Measurements from ENCODE around the gene C2CD4A. TPM values are rescaled to one million over a fixed set of nuclear protein-coding genes. Genes with fewer than 3 reads are reported as not detected.

C2CD4A gene
- total RNA-seq, 3 donors from 2014 or later (not counting 1 experiment from before 2014, with no cell fraction given), result not detected

DNA sequence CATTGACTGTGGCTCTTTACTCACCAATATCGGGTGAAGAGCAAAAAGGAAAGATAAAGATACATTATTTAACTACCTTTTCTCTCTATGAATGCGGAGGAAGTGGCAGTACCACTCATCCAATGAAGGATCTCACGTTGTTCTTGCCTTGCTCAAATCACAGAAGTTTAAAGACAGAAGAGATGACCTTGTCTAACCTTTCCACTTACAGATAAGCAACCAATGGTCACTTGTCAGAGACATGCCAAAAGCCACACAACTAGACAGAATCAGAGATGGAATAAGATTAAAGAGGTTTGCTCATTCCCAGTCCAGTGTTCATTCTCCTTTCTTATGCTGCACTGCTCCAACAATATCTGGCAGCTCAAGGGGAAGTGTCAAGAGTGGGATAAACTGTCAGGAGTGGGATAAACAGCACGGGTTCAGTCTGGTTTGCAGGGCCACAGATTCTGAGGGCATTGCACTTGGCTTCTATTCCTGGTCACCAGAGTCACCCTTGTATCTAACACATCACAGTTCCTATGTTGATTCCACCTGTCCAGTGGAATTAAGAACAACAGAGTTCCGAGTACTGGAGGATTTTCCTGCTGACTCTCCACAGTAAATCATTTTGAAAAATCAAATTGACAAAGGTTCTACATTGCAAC, 13.2 kb upstream of the C2CD4A start:
- Mint-ChIP-seq H3K27me3 (ENCODE audit: low read depth in 2 of 2) (no peaks in the 10 kb centered on the region), H3K36me3 (no peaks in the 10 kb centered on the region), H3K4me3 (no peak overlapping the region), H3K4me1 (peaks cover 60 to 64% of the 10 kb centered on the region in 2 donors), H3K9me3 (no peaks in the 10 kb centered on the region), H3K27ac (peak overlapping the region; percentile 62 to 82)
- intact Hi-C loops (cut with micrococcal nuclease), result no loop called here
- Histone ChIP-seq H3K9me3 (ENCODE audit: control insufficient read depth, insufficient read depth, low read length) (no peaks in the 10 kb centered on the region), H3K27me3 (ENCODE audit: control insufficient read depth, insufficient read depth, low read length) (no peaks in the 10 kb centered on the region), H3K27ac (ENCODE audit: low read length) (no peak overlapping the region), H3K4me1 (ENCODE audit: control insufficient read depth, insufficient read depth, low read length) (peaks cover 1% of the 10 kb centered on the region), H3K4me3 (ENCODE audit: low read length) (no peak overlapping the region), H3K36me3 (ENCODE audit: control insufficient read depth, insufficient read depth, low read length) (no peaks in the 10 kb centered on the region)
- ATAC-seq (no peak), DNase-seq (no peak)
- WGBS (ENCODE audit: insufficient coverage), result 84% methylated on average over 5 of the region's 5 CpGs
- TF ChIP-seq, protein P1, sequence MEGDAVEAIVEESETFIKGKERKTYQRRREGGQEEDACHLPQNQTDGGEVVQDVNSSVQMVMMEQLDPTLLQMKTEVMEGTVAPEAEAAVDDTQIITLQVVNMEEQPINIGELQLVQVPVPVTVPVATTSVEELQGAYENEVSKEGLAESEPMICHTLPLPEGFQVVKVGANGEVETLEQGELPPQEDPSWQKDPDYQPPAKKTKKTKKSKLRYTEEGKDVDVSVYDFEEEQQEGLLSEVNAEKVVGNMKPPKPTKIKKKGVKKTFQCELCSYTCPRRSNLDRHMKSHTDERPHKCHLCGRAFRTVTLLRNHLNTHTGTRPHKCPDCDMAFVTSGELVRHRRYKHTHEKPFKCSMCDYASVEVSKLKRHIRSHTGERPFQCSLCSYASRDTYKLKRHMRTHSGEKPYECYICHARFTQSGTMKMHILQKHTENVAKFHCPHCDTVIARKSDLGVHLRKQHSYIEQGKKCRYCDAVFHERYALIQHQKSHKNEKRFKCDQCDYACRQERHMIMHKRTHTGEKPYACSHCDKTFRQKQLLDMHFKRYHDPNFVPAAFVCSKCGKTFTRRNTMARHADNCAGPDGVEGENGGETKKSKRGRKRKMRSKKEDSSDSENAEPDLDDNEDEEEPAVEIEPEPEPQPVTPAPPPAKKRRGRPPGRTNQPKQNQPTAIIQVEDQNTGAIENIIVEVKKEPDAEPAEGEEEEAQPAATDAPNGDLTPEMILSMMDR (IDR thresholded peaks at IDR 0.05), result no peak

DNA sequence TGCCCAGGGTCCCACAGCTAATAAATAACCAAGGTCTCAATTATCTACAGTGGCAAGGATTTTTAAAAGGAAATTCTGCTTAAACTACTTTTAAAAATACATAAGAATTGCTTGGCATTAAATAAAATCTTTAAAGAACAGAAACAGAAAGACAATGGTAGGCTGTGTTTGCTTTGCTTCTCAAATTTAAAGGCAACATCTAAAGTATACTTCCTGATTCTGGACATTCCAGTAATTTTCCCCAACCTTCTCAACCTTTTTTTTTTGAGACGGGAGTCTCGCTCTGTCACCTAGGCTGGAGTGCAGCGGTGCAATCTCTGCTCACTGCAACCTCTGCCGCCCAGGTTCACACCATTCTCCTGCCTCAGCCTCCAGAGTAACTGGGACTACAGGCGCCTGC, 11.8 kb upstream of the C2CD4A start:
- Histone ChIP-seq H3K36me3 (ENCODE audit: control insufficient read depth, insufficient read depth, low read length) (no peaks in the 10 kb centered on the region), H3K4me1 (ENCODE audit: control insufficient read depth, insufficient read depth, low read length) (peaks cover 4% of the 10 kb centered on the region), H3K27ac (ENCODE audit: low read length) (no peak overlapping the region), H3K9me3 (ENCODE audit: control insufficient read depth, insufficient read depth, low read length) (no peaks in the 10 kb centered on the region), H3K27me3 (ENCODE audit: control insufficient read depth, insufficient read depth, low read length) (no peaks in the 10 kb centered on the region), H3K4me3 (ENCODE audit: low read length) (no peak overlapping the region)
- Mint-ChIP-seq H3K4me3 (no peak overlapping the region), H3K27me3 (ENCODE audit: low read depth in 2 of 2) (no peaks in the 10 kb centered on the region), H3K9me3 (no peaks in the 10 kb centered on the region), H3K4me1 (peaks cover 60 to 71% of the 10 kb centered on the region in 2 donors), H3K36me3 (no peaks in the 10 kb centered on the region), H3K27ac (peak overlapping the region; percentile 62 to 82)
- DNase-seq (no peak), ATAC-seq (no peak)
- TF ChIP-seq, protein P1 (IDR thresholded peaks at IDR 0.05), result no peak
- intact Hi-C loops (cut with micrococcal nuclease), result no loop called here
- 97% methylated on average over 5 of the region's 5 CpGs for WGBS (ENCODE audit: insufficient coverage)

DNA sequence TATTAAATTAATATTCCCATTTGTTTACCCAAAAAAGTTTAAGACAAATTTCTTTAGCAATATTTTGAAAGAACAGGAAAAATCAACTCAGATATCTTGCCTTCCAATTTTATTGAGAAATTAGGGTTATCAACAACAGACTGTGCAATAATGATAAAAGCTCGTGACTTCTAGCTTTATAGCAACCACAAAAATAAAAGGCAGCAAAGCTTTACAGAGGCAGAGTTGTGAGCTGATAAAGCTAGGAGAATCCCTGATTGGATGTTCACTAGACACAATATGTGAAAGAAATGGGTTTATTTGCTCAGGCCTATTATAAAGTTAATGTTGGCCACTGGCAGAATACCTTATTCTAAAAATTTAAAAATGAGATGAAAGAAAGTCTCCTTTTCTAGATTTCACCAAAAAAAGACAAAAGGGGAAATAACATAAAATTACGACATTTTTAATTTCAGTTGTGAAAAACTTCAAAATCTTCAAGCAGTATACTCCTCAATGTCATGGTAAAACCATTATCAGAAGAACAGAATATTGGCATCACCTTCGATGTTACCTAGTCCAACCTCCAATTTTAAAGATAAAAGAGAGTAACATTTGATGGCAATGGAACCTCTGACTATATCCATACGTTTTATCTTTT, 9.3 kb upstream of the C2CD4A start:
- Mint-ChIP-seq H3K36me3 (no peaks in the 10 kb centered on the region), H3K27me3 (ENCODE audit: low read depth in 2 of 2) (no peaks in the 10 kb centered on the region), H3K27ac (peak overlapping the region; percentile 64 to 74), H3K9me3 (no peaks in the 10 kb centered on the region), H3K4me3 (peak overlapping the region; percentile 60), H3K4me1 (peaks cover 68 to 80% of the 10 kb centered on the region in 2 donors)
- Histone ChIP-seq H3K36me3 (ENCODE audit: control insufficient read depth, insufficient read depth, low read length) (no peaks in the 10 kb centered on the region), H3K27ac (ENCODE audit: low read length) (no peak overlapping the region), H3K27me3 (ENCODE audit: control insufficient read depth, insufficient read depth, low read length) (no peaks in the 10 kb centered on the region), H3K9me3 (ENCODE audit: control insufficient read depth, insufficient read depth, low read length) (no peaks in the 10 kb centered on the region), H3K4me1 (ENCODE audit: control insufficient read depth, insufficient read depth, low read length) (peaks cover 9% of the 10 kb centered on the region), H3K4me3 (ENCODE audit: low read length) (no peak overlapping the region)
- WGBS (ENCODE audit: insufficient coverage), result 96% methylated on average over 3 of the region's 4 CpGs
- intact Hi-C loops (cut with micrococcal nuclease), result no loop called here
- TF ChIP-seq, protein P1 (IDR thresholded peaks at IDR 0.05), result no peak
- DNase-seq (no peak), ATAC-seq (no peak)
